NCI-H526 (cell line): ENCODE results near the gene UPF1.
A peak's percentile ranks its signal among the peaks of the same experiment; 100 is the strongest.

Experiments
- DNase-seq, 2 experiments: peaks; one replicate each; lab custom pipeline; 2025; lab: John Stamatoyannopoulos, UW

Gene UPF1

DNA sequence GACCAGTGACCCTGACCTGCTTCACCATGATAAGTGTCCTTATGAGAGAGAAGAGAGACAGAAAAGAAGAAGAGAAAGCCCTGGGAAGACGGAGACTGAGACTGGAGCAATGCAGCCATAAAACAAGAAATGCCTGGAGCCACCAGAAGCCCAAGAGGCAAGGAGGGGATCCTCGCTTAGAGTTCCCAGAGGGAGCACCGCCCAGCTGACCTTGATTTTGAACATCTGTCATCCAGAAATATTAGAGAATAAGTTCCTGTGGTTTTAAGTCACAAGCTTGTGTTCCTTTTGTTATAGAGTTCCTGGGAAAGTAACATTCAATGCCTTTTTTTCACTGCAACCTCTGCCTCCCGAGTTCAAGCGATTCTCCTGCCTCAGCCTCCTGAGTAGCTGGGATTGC lies 44.0 kb downstream of the UPF1 start:
- no peak for DNase-seq

DNA sequence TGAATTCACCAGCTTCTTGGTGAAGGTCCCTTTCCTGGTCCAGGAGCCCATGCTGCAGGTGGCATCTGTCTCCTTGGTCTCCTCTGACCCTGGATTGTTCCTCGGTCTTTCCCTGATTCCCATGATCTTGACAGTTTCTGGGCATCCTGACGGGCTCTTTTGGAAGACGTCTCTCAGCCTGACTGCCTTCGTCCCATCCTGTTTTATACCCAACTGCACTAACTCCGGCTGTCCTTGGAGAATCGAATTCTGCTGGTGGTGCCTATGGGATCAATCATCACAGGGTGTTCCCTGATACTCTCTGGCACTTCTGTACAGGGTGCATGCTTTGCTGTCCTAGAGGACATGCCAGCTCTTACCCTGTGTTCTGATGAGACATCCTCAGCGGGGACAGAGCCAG lies 45.1 kb downstream of the UPF1 start:
- DNase-seq, result no peak

DNA sequence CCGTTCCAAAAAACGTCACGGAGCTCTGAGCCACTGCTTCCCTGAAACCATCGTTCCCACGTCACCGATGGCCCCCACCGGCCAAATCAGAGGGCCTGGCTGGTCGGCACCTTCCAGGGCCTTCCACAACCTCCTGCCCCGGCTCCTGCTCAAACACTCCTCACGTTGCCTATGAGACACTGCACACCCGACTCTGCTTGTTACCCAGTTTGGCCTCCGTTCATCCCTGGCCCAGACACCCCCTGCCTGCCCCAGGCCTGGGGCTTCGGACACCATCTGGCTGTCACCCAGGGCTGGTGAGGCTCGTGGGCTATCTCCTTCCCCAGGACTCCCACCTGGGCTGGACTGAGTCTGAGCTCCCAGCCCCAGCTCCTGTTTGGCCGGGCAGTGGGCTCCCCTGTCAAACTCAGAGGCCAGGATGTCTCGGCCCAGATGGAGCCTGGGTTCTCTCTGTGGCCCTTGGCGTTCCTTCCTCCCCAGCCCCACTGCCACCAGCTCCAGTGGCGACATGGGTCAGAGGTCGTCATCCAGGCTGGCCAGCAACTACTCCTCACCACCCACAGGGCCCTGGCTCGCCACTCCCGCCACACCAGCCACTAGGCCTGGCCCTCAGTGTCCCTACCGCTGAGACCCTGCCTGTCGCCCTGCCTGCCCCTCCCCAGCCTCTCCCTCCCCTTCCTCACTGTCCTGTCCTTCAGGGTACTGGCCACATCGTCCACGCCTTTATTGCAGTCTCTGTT lies 46.5 kb downstream of the UPF1 start:
- DNase-seq, result no peak

DNA sequence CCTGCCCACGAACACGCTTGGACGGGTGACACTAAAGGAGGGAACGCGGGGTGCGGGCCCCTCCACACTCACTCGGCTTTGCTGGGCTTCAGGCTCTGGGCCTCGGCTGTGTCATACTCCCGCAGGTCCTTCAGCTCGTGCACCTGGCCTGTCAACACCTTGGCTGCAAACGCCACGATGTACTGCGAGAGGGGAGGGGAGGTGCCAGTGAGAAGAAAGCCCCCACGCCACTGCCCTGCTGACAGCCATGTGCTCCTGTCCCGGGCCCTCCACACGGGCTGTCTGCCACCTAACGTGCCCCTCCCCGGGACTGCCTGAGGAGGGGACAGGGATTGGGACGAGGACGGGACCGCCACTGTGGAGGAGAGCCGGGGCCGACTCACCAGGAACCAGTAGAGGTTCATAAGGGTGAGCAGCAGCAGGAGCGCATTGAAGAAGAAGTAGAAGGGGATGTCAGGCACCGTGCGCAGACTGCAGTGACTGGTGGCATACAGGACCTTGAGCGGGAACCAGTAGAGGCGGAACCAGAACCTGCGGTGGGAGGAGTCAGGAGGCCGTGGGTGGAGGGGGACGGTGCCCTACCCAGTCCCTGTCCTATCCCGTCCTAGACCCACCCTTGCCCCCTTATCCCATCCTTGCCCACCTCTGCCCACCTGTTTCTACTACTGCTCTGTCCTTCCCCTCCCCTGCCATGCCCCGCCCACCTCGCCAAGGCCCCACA lies 47.3 kb downstream of the UPF1 start:
- peak in 1 of 2 experiments; percentile 23 for DNase-seq

DNA sequence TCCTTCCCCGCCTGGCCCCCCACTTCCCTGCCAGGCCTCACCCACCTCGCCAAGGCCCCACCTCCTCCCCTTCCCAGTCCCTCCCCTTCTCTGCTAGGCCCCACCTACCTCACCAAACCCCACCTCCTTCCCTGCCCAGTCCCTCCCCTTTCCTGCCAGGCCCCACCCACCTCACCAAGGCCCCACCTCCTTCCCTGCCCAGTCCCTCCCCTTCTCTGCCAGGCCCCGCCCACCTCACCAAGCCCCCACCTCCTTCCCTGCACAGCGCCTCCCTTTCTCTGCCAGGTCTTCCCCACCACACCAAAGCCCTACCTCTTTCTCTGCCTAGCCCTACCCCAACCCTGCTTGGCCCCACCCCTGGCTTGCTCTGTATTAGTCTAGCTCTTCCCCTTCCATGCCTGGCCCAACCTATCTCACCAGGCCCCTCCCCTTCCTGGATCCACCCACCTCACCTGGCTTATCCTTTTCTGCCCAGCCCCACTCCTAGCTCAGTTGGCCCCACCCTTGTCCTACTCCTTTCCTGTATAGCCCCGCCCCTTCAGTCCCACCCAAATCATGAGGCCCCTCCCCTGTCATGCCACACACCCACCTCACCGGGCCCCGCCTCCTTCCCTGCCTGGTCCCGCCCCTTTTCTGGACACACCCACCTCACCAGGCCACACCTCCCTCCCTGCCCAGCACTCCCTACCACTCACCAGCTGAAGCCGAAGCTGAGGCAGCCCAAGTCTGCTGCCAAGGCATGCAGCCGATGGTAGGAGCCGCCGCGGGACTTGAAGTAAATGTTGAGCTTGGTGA lies 48.0 kb downstream of the UPF1 start:
- peak; percentile 67 to 80 for DNase-seq

DNA sequence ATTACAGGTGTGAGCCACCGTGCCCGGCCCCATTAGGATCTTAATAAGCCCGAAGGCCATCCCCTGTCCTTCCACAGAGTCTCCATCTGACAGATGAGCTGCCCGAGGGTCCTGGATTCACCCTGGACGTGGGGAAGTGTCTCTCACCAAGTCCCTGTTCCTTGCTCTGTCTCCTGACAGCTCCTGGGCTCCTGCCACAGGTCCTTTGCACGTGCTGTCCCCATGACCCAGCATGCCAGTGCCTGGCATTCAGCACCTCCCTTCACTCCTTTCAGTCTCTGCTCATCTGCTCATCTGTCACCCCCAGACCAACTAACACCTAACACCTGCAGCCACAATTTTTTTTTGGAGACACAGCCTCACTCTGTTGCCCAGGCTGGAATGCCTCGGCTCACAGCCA lies 49.7 kb downstream of the UPF1 start:
- no peak for DNase-seq

DNA sequence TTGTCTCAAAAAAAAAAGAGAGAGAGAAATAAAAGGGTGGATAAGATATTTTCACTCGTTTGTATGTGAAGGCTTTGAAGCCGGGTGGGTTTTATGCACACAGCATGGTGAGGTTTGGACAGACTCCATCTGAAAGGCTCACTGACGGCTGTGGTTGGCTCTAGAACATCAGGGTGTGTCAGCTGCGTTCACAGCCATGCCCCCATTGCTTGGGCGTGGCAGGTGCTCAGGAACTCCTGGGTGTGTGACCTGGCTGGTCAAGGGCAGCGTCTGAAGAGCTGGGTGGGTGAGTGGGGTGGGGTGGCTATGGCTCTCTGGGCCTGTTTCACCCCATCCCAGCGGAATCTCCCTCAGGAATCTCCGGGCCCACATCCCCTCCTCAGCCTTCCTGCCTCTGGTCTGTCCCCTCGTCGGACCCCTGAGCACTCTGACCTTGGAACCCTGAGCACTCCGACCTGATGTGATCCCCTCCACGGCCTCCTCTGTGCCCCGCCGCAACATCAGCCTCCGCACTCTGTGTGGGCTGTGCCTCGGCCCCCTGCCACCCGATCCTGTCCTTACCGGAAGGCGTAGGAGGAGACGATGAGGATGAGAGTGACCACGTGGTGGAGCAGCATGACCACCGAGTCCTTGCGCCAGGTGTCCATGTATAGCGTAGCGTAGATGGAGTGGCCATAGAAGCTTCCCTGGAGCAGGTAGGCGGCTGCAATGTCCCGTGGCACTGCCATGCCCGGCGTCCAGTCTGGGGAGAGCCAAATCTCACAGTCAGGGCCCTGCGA lies 52.0 kb downstream of the UPF1 start:
- no peak for DNase-seq

DNA sequence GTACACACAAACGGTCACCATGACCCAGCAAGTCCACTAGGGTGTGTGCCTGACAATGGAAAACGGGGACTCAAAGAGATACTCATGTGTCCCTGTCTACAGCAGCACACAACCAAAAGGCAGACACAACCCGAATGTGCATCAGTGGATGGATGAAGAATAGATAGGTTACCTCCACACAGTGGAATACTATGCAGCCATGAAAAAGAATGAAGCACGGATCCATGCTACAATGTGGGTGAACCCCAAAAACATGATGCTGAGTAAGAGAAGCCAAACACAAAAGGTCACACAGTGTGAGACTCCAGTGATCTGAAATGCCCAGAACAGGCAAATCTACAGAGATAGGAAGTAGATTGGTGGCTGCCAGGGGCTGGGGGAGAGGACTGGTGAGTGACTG lies 55.2 kb downstream of the UPF1 start:
- DNase-seq, result no peak

DNA sequence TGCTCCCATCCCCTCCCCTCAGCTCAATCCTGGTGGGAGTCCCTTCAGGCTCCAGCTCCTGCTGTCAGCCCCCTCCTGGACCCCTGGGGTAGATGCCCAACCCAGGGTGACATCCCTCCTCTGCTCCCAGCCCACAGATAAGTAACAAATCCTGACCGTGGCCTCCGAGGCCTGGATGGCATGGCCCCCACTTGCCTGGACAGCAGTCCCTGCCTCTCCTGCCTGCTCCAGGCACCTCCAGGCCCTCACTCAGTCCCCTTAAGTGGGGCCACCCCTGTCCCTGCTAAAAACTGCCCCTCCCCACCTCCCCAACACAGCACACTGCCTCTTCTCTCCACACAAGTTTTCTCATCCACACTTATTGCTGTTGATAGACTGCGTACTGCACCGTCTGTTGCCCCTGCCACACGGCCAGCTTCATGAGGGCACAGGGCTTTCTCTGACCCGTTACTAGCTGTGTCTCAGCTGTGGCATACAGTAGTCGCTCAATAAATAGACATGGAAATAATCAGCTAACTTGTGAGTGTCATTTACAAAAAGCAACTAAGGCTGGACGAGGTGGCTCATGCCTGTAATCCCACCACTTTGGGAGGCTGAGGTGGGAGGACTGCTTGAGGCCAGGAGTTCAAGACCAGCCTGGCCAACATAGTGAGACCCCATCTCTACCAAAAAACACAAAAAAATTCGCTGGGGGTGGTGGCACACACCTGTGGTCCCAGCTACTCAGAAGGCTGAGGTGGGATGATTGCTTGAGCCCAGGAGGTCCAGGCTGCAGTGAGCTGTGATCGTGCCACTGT lies 58.4 kb downstream of the UPF1 start:
- DNase-seq, result no peak

DNA sequence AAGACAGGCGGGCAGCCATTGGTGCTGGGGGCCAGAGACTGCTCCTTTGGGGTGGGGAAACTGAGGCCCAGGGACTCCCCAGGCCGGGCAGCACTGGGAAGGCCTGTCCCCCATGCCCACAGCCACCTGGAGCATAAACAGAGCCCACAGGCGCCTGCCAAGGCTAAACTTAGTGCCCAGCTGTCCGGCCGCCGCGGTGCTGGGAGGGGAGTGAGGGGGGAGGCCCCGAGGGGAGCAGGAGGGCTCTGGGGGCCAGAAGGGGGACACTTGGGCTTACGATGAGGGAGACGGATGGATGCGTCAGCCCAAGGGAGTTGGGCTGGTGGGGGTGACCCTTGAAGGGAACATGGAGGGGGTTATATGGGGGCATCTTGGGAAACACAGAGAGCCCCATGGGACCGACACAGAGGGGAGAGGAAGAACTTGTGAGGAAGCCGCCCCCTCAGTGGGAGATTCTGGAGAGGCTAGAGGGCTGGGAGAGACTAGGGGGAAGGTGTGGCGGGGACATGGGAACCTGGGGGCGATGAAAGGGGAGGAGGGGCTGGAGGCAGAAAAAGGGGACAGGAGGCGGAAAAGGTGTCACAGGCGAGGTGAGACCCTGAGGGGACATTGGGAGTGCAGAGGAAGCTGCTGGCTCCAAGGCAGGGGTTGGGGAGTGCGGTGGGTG lies 62.0 kb downstream of the UPF1 start:
- DNase-seq, result no peak

DNA sequence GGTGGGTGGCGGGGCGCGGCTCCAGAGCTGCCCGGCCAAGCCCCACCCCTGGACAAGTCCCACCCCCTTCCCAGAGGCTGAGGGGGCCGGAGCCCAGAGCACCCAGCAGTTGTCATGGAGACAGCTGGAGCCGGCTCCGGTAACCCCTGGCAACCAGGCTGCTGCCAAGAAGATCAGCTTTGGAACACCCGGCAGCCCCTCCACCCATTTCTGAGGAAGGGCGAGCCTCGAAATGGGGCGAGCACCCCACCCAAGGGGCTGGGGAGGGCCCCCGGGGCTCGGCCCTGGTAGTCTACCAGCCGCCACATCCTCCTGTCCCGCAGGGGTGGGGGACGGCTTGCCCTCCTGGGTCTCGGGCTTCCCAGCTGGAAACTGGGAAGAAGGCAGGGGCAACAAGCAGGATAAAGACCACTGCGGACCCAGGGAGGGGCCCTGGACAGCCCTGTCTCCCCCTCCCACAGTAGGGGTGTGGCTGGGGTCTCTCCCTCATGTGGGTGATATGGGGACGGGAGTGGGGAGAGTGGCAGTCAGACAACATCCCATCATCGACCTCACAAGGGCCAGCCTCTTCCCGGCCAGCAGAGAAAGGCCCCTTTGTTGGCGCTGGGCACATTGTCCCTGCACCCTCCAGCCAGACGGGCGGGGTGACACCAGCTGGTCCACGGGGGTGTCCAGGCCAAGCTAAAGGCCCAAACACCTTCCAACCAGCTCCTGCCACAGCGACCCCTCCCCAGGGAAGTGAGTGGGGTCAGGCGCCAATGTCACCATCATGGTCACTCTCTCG lies 62.7 kb downstream of the UPF1 start:
- peak; percentile 9 to 47 for DNase-seq

DNA sequence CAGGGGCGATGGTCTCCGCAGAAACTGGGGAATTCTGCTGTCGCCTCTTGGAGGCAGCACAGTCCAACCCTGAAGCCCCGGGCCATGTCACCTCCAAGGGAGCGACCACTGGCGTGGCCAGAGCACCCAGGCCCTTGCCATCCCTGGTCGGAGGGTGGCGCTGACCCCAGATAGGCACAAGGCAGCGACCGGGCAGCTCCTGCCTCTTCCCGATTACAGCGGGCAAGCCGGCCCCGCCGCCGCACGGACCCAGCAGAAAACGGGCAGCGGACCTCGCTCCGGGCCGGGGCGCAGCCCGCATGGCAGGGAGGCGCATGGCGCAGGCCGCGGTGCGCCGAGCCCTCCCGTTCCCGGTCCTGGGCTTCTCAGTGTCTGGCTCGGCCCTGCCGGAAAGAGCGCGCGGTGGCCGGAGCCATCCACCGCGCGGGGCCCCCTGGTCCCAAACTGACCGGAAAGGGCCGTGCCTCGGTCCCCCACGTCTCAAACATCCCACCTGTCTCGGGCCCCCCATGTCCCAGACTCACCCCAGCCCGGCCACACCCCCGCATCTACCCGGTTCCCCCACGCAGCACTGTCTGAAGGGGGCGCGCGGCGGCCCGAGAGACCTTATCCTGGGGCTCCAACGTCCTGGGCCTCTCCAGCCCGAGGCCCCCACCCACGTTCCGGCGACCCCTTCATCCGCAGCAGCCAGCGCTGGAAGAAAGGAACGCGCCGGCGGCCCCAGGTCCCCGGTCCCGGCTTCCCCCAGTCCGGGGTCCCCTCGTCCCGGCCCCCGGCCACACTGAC lies 63.5 kb downstream of the UPF1 start:
- peak in 1 of 2 experiments; percentile 47 for DNase-seq

DNA sequence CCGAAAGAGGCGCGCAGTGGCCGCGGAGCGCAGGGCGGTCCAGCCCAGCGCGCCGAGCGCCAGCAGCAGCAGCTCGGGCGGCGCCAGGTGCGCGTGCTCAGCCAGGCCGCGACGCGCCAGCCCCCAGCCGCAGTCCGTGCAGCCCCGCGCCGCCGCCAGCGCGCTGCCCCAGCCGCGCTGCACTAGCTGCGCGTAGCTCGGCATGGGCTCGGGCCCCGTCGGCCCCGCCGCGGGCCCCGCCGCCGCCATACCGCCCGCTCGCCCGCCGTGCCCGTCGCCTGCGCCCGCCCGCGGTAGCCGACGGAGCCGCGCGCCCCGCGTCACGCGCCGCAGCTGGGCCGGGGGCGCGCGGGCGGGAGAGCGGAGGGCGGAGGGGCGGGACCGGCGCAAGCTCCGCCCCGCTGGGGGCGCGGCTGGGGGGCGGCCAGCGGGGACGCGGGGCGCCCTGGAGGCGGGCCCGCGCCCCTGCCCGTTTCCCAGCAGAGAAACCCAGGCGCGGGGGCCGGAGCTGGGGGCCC lies 64.1 kb downstream of the UPF1 start, which contains the start of gene CERS1:
TSS of gene CERS1 (minus strand) at position 335 of the 518 bp plus-strand sequence. CDS start at position 249, 86 bp downstream.
- DNase-seq, result peak in 1 of 2 experiments; percentile 58

DNA sequence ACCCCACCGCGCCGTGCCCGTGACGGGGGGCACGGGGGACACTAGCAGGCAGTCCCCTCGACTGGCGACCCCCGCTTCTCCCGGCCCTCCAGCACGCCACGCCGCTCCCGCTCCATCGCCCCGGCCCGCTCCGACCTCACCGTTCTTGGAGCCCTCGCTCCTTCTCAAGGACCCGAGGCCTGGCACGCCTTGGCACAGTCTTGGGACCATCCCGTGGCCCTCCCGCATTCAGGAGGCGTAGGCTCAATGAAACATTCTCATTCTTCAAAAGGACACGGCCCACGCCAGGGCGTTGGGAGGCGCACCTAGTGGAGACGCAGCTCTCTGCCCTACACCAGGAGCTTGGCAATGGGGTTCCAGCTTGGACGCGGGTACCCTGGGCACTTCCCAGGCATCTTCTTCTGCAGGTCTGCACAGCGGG lies 64.7 kb downstream of the UPF1 start:
- peak in 1 of 2 experiments; percentile 31 for DNase-seq

DNA sequence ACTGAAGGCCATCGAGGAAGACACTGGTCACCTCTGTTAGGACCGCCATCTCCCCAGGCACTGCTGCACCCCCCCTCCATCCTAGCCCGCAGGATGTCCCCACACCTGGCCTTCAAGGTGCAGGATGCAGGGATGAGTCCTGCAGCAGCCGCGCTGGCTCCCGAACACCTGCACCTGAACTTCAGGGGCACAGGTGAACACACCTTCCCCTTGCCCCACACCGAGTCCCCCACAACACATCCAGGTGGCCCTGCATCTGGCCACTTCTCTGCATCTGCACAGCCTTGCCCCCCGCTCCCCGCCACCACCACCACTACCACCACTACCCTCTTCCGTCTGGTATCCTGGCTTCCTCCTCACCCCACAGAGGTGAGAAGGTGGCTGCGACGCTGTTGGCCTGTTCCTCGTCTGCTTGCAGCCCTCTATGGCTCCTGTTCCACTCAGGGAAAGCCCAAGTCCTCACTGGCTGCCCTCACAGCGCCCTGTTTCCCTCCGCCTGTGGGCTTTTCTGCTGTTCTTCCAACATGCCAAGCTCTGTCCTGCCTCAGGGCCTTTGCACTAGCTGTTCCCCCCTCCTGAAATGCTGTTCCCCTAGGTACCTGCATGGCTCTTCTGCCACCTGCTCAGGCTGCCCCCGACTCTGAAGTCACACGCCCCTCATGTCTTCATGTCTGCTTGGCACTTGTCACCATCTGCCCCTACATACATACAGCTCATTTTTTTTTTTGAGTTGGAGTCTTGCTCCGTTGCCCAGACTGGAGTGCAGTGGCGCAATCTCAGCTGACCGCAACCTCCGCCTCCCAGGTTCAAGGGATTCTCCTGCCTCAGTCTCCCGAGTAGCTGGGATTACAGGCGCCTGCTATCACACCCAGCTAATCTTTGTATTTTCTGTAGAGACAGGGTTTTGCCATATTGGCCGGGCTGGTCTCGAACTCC lies 65.6 kb downstream of the UPF1 start:
- no peak for DNase-seq

DNA sequence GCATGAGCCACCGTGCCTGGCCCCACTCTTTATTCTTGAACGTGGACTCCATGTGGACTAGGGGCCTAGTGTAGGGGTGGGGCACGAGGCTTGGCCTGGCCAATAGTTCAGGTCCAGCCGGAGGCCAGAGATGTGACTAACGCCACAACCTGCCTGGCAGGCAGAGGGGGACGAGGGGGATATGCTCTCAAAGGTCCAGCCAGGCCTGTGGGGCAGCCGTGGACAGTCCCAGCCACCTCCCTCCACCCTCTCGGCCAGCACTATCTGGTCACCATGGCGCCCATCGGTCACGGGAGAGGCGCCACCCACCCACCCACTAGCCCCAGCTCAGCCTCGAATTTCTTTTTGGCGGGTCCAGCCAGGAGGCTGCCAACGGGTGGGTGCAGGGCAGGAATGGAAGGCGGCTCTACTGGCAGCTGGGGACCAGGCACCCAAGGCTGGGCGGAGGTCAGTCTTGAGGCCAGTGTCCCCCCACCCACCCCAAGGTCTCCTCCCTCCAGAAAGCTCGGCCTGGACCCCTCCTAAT lies 66.4 kb downstream of the UPF1 start:
- DNase-seq, result peak in 1 of 2 experiments; percentile 3
